Activated T-helper 1 cell treated with Interleukin-2 at 50 U/mL for 16 hours (primary cell): ENCODE data around the gene PNMA8A.
"Not testable (repeated sequence)": the region's sequence is repeated elsewhere in the genome, so short reads cannot be mapped to it uniquely, and the experiment has no call there.

Experiments
- DNase-seq: peaks from one replicate; pipeline ENCODE4 v3.0.0-alpha.2; 2020; ENCODE audit warnings: low read depth

Gene PNMA8A

GRCh38 chr19:46471116-46471733, at the start of gene PNMA8A:
PNMA8A (minus strand) TSS chr19:46471563; CDS start chr19:46471035, 528 bp downstream.
- DNase-seq, result no peak

GRCh38 chr19:46520616-46521015, 49.3 kb upstream of the PNMA8A start:
- no peak for DNase-seq

GRCh38 chr19:46517471-46517870, 46.1 kb upstream of the PNMA8A start:
- DNase-seq, result no peak

GRCh38 chr19:46515879-46516350, 44.6 kb upstream of the PNMA8A start:
- DNase-seq, result no peak

- DNase-seq, result no peak
Measured at GRCh38 chr19:46515290-46515609, 43.9 kb upstream of the PNMA8A start.

GRCh38 chr19:46514589-46515289, 43.4 kb upstream of the PNMA8A start:
- DNase-seq, result no peak

GRCh38 chr19:46513461-46514236, 42.3 kb upstream of the PNMA8A start:
- peak; percentile 67 for DNase-seq

GRCh38 chr19:46511237-46511636, 39.9 kb upstream of the PNMA8A start:
- no peak for DNase-seq

- no peak for DNase-seq
Measured at GRCh38 chr19:46508206-46508605, 36.8 kb upstream of the PNMA8A start.

GRCh38 chr19:46503848-46504453, 32.6 kb upstream of the PNMA8A start:
- DNase-seq, result no peak

GRCh38 chr19:46502891-46503290, 31.5 kb upstream of the PNMA8A start:
- DNase-seq, result no peak

- no peak for DNase-seq
Measured at GRCh38 chr19:46499692-46500091, 28.3 kb upstream of the PNMA8A start.

GRCh38 chr19:46497773-46498172, 26.4 kb upstream of the PNMA8A start:
- no peak for DNase-seq

- DNase-seq, result not testable (repeated sequence)
Measured at GRCh38 chr19:46496886-46497285, 25.5 kb upstream of the PNMA8A start.

GRCh38 chr19:46496304-46496703, 24.9 kb upstream of the PNMA8A start:
- DNase-seq, result no peak

- DNase-seq, result no peak
Measured at GRCh38 chr19:46495786-46496099, 24.4 kb upstream of the PNMA8A start, which contains the start of gene PNMA8B. PNMA8B (minus strand) TSS chr19:46495867; CDS start chr19:46495465, 402 bp downstream.

- DNase-seq, result no peak
Measured at GRCh38 chr19:46494941-46495785, 23.8 kb upstream of the PNMA8A start.

- no peak for DNase-seq
Measured at GRCh38 chr19:46494146-46494940, 23.0 kb upstream of the PNMA8A start.

- no peak for DNase-seq
Measured at GRCh38 chr19:46493236-46494145, 22.1 kb upstream of the PNMA8A start.

- no peak for DNase-seq
Measured at GRCh38 chr19:46492841-46493235, 21.5 kb upstream of the PNMA8A start.
